A673 (cell line): ENCODE measurements around the gene SEC22A.

Experiments used
- EZH2 ChIP-seq: fragments of 200-600 bp; sonication (generic); IDR thresholded peaks from 2 replicates; pipeline ENCODE4 v1.6.1; 2017; ENCODE audit warnings: borderline replicate concordance, low read depth, mild to moderate bottlenecking, mixed read lengths, antibody characterized with exemption, low read length; ENCODE audit not compliant: poor library complexity, severe bottlenecking
- TF ChIP-seq, protein P1 (sequence below): fragments of 300-800, 200-600 bp; sonication (generic); conservative IDR thresholded peaks from 2 replicates; pipeline ENCODE4 v1.5.1; 2017; ENCODE audit warnings: low read depth, mild to moderate bottlenecking, antibody characterized with exemption, low read length, moderate library complexity, mixed read lengths

DNA sequence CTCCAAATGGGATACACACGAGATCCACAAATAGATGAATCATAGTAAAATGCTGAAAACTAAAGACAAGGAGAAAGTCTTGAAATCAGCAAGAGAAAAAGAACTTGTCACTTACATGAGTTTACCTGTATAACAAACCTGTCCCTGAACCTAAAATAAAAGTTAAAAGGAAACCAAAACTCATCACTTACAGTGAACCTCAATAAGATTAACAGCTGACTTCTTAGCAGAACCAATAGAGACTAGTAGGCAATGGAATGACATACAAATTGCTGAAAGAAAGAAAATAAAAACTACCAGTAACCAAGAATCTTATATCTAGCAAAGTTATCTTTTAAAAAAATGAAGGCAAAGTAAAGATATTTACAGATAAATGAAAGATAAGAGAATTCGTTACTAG, 27.4 kb downstream of the SEC22A start:
- TF ChIP-seq EZH2, result no peak
- TF ChIP-seq, protein P1, sequence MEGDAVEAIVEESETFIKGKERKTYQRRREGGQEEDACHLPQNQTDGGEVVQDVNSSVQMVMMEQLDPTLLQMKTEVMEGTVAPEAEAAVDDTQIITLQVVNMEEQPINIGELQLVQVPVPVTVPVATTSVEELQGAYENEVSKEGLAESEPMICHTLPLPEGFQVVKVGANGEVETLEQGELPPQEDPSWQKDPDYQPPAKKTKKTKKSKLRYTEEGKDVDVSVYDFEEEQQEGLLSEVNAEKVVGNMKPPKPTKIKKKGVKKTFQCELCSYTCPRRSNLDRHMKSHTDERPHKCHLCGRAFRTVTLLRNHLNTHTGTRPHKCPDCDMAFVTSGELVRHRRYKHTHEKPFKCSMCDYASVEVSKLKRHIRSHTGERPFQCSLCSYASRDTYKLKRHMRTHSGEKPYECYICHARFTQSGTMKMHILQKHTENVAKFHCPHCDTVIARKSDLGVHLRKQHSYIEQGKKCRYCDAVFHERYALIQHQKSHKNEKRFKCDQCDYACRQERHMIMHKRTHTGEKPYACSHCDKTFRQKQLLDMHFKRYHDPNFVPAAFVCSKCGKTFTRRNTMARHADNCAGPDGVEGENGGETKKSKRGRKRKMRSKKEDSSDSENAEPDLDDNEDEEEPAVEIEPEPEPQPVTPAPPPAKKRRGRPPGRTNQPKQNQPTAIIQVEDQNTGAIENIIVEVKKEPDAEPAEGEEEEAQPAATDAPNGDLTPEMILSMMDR, result no peak
